HEK293 (cell line): Measurements from ENCODE around the gene TSLP.

ENCODE experiments used
- CTCF ChIA-PET: fragments of 350-600 bp; formaldehyde crosslinking; extraction: SDS; loops from one replicate; lab custom pipeline; 2021; ENCODE audit warnings: antibody characterized with exemption; lab: Yijun Ruan, JAX
- POLR2A ChIA-PET: fragments of 300-600 bp; formaldehyde crosslinking; extraction: SDS; loops from one replicate; lab custom pipeline; 2020; ENCODE audit warnings: antibody characterized with exemption, inconsistent platforms; lab: Yijun Ruan, JAX
- H3K27ac ChIP-seq: fragments of 200-500 bp; sonication (Bioruptor generic); 2 replicates; pipeline ENCODE4 v1.5.1; 2014; ENCODE audit warnings: low read depth, low read length, control low read depth, inconsistent platforms; ENCODE audit errors: extremely low read depth
- H3K36me3 ChIP-seq, 2 experiments: fragments of 200-500 bp in 1 of 2; sonication (Bioruptor generic) in 1 of 2; 1 replicate in 1 of 2; 2 replicates in 1 of 2; pipeline ENCODE4 v1.5.1; 2014 to 2017; ENCODE audit warnings: inconsistent platforms in 2 of 2, low read length in 2 of 2; ENCODE audit not compliant: control insufficient read depth in 2 of 2, insufficient read depth in 1 of 2
- H3K4me1 ChIP-seq: fragments of 200-500 bp; sonication (Bioruptor generic); 2 replicates; pipeline ENCODE4 v1.5.1; 2014; ENCODE audit warnings: mild to moderate bottlenecking, low read length, inconsistent platforms; ENCODE audit not compliant: control insufficient read depth, insufficient read depth
- H3K4me3 ChIP-seq: 2 replicates; pipeline ENCODE4 v1.5.1; 2011; ENCODE audit warnings: low read depth, mild to moderate bottlenecking, control low read depth, low read length, moderate library complexity
- H3K9me3 ChIP-seq: fragments of 200-500 bp; sonication (Bioruptor generic); 2 replicates; pipeline ENCODE4 v1.5.1; 2014; ENCODE audit warnings: low read depth, low read length, inconsistent platforms; ENCODE audit not compliant: control insufficient read depth, insufficient read depth
- KLF17 ChIP-seq: fragments of 450-650 bp; formaldehyde crosslinking; IDR thresholded peaks from 2 replicates; pipeline ENCODE4 v1.5.1; 2016; ENCODE audit warnings: missing biosample characterization, missing genetic modification characterization
- MYNN ChIP-seq: fragments of 450-650 bp; formaldehyde crosslinking; IDR thresholded peaks from 2 replicates; pipeline ENCODE4 v1.5.1; 2016; ENCODE audit warnings: missing biosample characterization, missing genetic modification characterization, borderline replicate concordance
- SP3 ChIP-seq: fragments of 450-650 bp; formaldehyde crosslinking; IDR thresholded peaks from 2 replicates; pipeline ENCODE4 v1.5.1; 2016; ENCODE audit warnings: missing biosample characterization, missing genetic modification characterization
- ZFP37 ChIP-seq: fragments of 450-650 bp; formaldehyde crosslinking; IDR thresholded peaks from 2 replicates; pipeline ENCODE4 v1.5.1; 2016; ENCODE audit warnings: missing biosample characterization, missing genetic modification characterization
- ZNF132 ChIP-seq: fragments of 450-650 bp; formaldehyde crosslinking; IDR thresholded peaks from 2 replicates; pipeline ENCODE4 v1.5.1; 2017; ENCODE audit warnings: missing biosample characterization, missing genetic modification characterization, borderline replicate concordance
- ZNF146 ChIP-seq: fragments of 450-650 bp; formaldehyde crosslinking; IDR thresholded peaks from 2 replicates; pipeline ENCODE4 v1.5.1; 2016; ENCODE audit warnings: missing biosample characterization, missing genetic modification characterization
- ZNF174 ChIP-seq: fragments of 450-650 bp; formaldehyde crosslinking; IDR thresholded peaks from 2 replicates; pipeline ENCODE4 v1.5.0; 2017; ENCODE audit warnings: missing biosample characterization, mild to moderate bottlenecking, missing genetic modification characterization
- ZNF214 ChIP-seq: fragments of 450-650 bp; formaldehyde crosslinking; IDR thresholded peaks from 2 replicates; pipeline ENCODE4 v1.5.1; 2017; ENCODE audit warnings: missing biosample characterization, mild to moderate bottlenecking, missing genetic modification characterization, borderline replicate concordance
- ZNF366 ChIP-seq: fragments of 450-650 bp; formaldehyde crosslinking; conservative IDR thresholded peaks from 2 replicates; pipeline ENCODE4 v1.5.1; 2016; ENCODE audit warnings: missing biosample characterization, missing genetic modification characterization
- ZNF391 ChIP-seq: fragments of 450-650 bp; formaldehyde crosslinking; IDR thresholded peaks from 2 replicates; pipeline ENCODE4 v1.5.1; 2016; ENCODE audit warnings: low read depth, missing biosample characterization, missing genetic modification characterization, borderline replicate concordance
- ZNF501 ChIP-seq: fragments of 450-650 bp; formaldehyde crosslinking; IDR thresholded peaks from 2 replicates; pipeline ENCODE4 v1.5.1; 2016; ENCODE audit warnings: missing biosample characterization, missing genetic modification characterization
- ZNF544 ChIP-seq: fragments of 450-650 bp; formaldehyde crosslinking; IDR thresholded peaks from 2 replicates; pipeline ENCODE4 v1.5.0; 2017; ENCODE audit warnings: missing biosample characterization, missing genetic modification characterization
- ZNF548 ChIP-seq: fragments of 450-650 bp; formaldehyde crosslinking; IDR thresholded peaks from 2 replicates; pipeline ENCODE4 v1.5.1; 2016; ENCODE audit warnings: missing biosample characterization, missing genetic modification characterization
- ZNF580 ChIP-seq: fragments of 450-650 bp; formaldehyde crosslinking; IDR thresholded peaks from 2 replicates; pipeline ENCODE4 v1.5.1; 2016; ENCODE audit warnings: missing biosample characterization, missing genetic modification characterization
- ZNF701 ChIP-seq: fragments of 450-650 bp; formaldehyde crosslinking; IDR thresholded peaks from 2 replicates; pipeline ENCODE4 v1.5.1; 2016; ENCODE audit warnings: missing biosample characterization, missing genetic modification characterization
- ZNF777 ChIP-seq: fragments of 450-650 bp; formaldehyde crosslinking; IDR thresholded peaks from 2 replicates; pipeline ENCODE4 v1.5.1; 2017; ENCODE audit warnings: missing biosample characterization, missing genetic modification characterization, borderline replicate concordance
- ZNF785 ChIP-seq: fragments of 450-650 bp; formaldehyde crosslinking; IDR thresholded peaks from 2 replicates; pipeline ENCODE4 v1.5.1; 2016; ENCODE audit warnings: missing biosample characterization, missing genetic modification characterization
- ZNF837 ChIP-seq: fragments of 450-650 bp; formaldehyde crosslinking; IDR thresholded peaks from 2 replicates; pipeline ENCODE4 v1.5.1; 2016; ENCODE audit warnings: missing biosample characterization, missing genetic modification characterization
- ZSCAN30 ChIP-seq: fragments of 450-650 bp; IDR thresholded peaks from 2 replicates; pipeline ENCODE4 v1.5.1; 2018; ENCODE audit warnings: missing biosample characterization, mild to moderate bottlenecking, missing genetic modification characterization, moderate library complexity
- TF ChIP-seq, protein P1 (sequence below): fragments of 450-650 bp; formaldehyde crosslinking; IDR thresholded peaks from 2 replicates; pipeline ENCODE4 v1.5.1; 2016; ENCODE audit warnings: missing biosample characterization, missing genetic modification characterization, borderline replicate concordance
- TF ChIP-seq, protein P2 (sequence below): fragments of 450-650 bp; formaldehyde crosslinking; IDR thresholded peaks from 2 replicates; pipeline ENCODE4 v1.5.1; 2016; ENCODE audit warnings: missing biosample characterization, missing genetic modification characterization
- TF ChIP-seq, protein P3 (sequence below): fragments of 450-650 bp; formaldehyde crosslinking; IDR thresholded peaks from 2 replicates; pipeline ENCODE4 v1.5.1; 2016; ENCODE audit warnings: missing biosample characterization, missing genetic modification characterization, borderline replicate concordance

Gene TSLP

DNA sequence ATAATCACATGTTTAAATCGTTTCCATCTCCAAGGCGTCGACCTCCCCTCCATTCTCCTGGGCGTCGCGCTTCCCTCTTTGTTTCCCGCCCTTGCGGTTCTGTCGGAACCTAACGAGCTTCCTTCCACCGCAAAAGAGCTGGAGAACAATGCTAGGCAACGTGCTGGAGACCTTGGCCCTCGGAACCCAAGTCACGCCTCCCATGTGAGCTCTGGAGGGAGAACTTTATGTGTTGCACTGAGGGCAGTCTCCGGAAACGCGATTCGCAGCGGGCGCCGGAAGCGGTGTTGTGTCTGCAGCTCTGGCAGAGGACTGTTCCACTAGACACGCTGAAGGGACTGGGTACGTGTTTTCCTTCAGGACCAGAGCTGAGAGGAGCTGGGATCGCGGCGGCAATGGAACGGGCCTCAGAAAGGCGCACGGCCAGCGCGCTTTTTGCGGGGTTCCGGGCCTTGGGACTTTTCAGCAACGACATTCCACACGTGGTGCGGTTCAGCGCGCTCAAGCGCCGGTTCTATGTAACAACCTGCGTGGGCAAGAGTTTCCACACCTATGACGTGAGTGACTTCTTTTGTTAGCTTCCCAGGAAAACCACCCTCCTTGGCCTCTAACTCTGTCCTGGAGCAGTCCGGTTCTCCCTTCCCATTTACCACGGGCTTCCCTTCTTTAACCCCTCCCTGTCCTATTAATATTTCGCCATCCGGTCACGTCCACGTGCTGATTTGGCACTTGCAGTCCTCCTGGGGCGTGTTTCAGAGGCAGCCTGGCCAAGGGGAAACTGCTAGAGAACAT is 20.7 kb downstream of the TSLP start, which contains the start of gene WDR36:
Gene WDR36, plus strand, starts transcription at position 287 of the 792 bp plus-strand sequence. Its CDS starts 109 bp downstream, at position 396.
- POLR2A ChIA-PET, result interaction anchor here (0.6 to 1.7 kb wide), 5 partner anchors 11 to 548 kb away, joined by 3 to 5 read pairs (median 4); partner anchors contain the start of gene SLC25A46
- H3K9me3 ChIP-seq, result no peaks in the 10 kb centered on the region
- H3K4me1 ChIP-seq, result no peaks in the 10 kb centered on the region
- peak within 1 kb of the TSS; percentile 59 for H3K27ac ChIP-seq
- peak within 1 kb of the TSS; percentile 48 for H3K4me3 ChIP-seq
- CTCF ChIA-PET, result interaction anchor here (0.6 to 0.8 kb wide), 3 partner anchors 12 to 186 kb away, joined by 3 to 4 read pairs (median 3); no protein-coding TSS in a partner anchor
- peaks cover 3 to 22% of the 10 kb centered on the region in 2 experiments for H3K36me3 ChIP-seq
- no peak for TF ChIP-seq ZNF366 (tag by site-specific recombination)
- peak; percentile 58; the same call in 1 of the 2 replicates for TF ChIP-seq ZNF785
- no peak for TF ChIP-seq ZNF837
- no peak; the same call in 1 of the 2 replicates for TF ChIP-seq ZNF548 (tag by site-specific recombination)
- TF ChIP-seq SP3 (tag by site-specific recombination), result peak; percentile 79
- TF ChIP-seq, protein P1, sequence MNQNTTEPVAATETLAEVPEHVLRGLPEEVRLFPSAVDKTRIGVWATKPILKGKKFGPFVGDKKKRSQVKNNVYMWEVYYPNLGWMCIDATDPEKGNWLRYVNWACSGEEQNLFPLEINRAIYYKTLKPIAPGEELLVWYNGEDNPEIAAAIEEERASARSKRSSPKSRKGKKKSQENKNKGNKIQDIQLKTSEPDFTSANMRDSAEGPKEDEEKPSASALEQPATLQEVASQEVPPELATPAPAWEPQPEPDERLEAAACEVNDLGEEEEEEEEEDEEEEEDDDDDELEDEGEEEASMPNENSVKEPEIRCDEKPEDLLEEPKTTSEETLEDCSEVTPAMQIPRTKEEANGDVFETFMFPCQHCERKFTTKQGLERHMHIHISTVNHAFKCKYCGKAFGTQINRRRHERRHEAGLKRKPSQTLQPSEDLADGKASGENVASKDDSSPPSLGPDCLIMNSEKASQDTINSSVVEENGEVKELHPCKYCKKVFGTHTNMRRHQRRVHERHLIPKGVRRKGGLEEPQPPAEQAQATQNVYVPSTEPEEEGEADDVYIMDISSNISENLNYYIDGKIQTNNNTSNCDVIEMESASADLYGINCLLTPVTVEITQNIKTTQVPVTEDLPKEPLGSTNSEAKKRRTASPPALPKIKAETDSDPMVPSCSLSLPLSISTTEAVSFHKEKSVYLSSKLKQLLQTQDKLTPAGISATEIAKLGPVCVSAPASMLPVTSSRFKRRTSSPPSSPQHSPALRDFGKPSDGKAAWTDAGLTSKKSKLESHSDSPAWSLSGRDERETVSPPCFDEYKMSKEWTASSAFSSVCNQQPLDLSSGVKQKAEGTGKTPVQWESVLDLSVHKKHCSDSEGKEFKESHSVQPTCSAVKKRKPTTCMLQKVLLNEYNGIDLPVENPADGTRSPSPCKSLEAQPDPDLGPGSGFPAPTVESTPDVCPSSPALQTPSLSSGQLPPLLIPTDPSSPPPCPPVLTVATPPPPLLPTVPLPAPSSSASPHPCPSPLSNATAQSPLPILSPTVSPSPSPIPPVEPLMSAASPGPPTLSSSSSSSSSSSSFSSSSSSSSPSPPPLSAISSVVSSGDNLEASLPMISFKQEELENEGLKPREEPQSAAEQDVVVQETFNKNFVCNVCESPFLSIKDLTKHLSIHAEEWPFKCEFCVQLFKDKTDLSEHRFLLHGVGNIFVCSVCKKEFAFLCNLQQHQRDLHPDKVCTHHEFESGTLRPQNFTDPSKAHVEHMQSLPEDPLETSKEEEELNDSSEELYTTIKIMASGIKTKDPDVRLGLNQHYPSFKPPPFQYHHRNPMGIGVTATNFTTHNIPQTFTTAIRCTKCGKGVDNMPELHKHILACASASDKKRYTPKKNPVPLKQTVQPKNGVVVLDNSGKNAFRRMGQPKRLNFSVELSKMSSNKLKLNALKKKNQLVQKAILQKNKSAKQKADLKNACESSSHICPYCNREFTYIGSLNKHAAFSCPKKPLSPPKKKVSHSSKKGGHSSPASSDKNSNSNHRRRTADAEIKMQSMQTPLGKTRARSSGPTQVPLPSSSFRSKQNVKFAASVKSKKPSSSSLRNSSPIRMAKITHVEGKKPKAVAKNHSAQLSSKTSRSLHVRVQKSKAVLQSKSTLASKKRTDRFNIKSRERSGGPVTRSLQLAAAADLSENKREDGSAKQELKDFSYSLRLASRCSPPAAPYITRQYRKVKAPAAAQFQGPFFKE (tag by site-specific recombination), result peak; percentile 45; the same call in 1 of the 2 replicates
- TF ChIP-seq, protein P2, sequence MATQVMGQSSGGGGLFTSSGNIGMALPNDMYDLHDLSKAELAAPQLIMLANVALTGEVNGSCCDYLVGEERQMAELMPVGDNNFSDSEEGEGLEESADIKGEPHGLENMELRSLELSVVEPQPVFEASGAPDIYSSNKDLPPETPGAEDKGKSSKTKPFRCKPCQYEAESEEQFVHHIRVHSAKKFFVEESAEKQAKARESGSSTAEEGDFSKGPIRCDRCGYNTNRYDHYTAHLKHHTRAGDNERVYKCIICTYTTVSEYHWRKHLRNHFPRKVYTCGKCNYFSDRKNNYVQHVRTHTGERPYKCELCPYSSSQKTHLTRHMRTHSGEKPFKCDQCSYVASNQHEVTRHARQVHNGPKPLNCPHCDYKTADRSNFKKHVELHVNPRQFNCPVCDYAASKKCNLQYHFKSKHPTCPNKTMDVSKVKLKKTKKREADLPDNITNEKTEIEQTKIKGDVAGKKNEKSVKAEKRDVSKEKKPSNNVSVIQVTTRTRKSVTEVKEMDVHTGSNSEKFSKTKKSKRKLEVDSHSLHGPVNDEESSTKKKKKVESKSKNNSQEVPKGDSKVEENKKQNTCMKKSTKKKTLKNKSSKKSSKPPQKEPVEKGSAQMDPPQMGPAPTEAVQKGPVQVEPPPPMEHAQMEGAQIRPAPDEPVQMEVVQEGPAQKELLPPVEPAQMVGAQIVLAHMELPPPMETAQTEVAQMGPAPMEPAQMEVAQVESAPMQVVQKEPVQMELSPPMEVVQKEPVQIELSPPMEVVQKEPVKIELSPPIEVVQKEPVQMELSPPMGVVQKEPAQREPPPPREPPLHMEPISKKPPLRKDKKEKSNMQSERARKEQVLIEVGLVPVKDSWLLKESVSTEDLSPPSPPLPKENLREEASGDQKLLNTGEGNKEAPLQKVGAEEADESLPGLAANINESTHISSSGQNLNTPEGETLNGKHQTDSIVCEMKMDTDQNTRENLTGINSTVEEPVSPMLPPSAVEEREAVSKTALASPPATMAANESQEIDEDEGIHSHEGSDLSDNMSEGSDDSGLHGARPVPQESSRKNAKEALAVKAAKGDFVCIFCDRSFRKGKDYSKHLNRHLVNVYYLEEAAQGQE (tag by site-specific recombination), result peak; percentile 76; the same call in 1 of the 2 replicates
- peak; percentile 84 for TF ChIP-seq MYNN (tag by site-specific recombination)
- no peak for TF ChIP-seq ZNF214 (tag by site-specific recombination)
- peak; percentile 50; the same call in 1 of the 2 replicates for TF ChIP-seq ZNF544
- TF ChIP-seq ZNF501, result peak; percentile 99
- no peak for TF ChIP-seq ZNF132 (tag by site-specific recombination)
- TF ChIP-seq, protein P3, sequence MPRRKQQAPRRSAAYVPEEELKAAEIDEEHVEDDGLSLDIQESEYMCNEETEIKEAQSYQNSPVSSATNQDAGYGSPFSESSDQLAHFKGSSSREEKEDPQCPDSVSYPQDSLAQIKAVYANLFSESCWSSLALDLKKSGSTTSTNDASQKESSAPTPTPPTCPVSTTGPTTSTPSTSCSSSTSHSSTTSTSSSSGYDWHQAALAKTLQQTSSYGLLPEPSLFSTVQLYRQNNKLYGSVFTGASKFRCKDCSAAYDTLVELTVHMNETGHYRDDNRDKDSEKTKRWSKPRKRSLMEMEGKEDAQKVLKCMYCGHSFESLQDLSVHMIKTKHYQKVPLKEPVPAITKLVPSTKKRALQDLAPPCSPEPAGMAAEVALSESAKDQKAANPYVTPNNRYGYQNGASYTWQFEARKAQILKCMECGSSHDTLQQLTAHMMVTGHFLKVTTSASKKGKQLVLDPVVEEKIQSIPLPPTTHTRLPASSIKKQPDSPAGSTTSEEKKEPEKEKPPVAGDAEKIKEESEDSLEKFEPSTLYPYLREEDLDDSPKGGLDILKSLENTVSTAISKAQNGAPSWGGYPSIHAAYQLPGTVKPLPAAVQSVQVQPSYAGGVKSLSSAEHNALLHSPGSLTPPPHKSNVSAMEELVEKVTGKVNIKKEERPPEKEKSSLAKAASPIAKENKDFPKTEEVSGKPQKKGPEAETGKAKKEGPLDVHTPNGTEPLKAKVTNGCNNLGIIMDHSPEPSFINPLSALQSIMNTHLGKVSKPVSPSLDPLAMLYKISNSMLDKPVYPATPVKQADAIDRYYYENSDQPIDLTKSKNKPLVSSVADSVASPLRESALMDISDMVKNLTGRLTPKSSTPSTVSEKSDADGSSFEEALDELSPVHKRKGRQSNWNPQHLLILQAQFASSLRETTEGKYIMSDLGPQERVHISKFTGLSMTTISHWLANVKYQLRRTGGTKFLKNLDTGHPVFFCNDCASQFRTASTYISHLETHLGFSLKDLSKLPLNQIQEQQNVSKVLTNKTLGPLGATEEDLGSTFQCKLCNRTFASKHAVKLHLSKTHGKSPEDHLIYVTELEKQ (tag by site-specific recombination), result peak; percentile 74
- peak; percentile 94 for TF ChIP-seq ZNF580 (tag by site-specific recombination)
- peak; percentile 96 for TF ChIP-seq ZFP37
- peak; percentile 75; the same call in 1 of the 2 replicates for TF ChIP-seq ZNF174 (tag by site-specific recombination)
- TF ChIP-seq ZNF391 (tag by site-specific recombination), result peak; percentile 95
- TF ChIP-seq ZNF701, result peak; percentile 31; the same call in 1 of the 2 replicates
- peak; percentile 99 for TF ChIP-seq ZSCAN30 (tag by site-specific recombination)
- TF ChIP-seq ZNF146, result peak; percentile 60
- peak; percentile 90 for TF ChIP-seq ZNF777 (tag by site-specific recombination)
- TF ChIP-seq KLF17 (tag by site-specific recombination), result peak; percentile 95
